Measurements from ENCODE around the gene UTP14C. TPM values are rescaled to one million over a fixed set of nuclear protein-coding genes. Genes with fewer than 3 reads are reported as not detected.

The UTP14C gene
- total RNA-seq, 1 experiment from 2014 or later, result 19.8 TPM

- Histone ChIP-seq H3K79me1 (ENCODE audit: insufficient read depth, low read depth, low read length, poor library complexity, severe bottlenecking) (no peaks in the 10 kb centered on the region), H3K79me2 (ENCODE audit: insufficient read depth, low read length) (no peaks in the 10 kb centered on the region), H3K14ac (ENCODE audit: insufficient read depth, low read length) (no peak overlapping the region), H4K8ac (replicated peaks; ENCODE audit: insufficient read length, low read depth, low read length) (no peak overlapping the region), H3K23ac (ENCODE audit: insufficient read length, low read depth, low read length) (no peak overlapping the region), H4K20me1 (ENCODE audit: control insufficient read depth, insufficient read depth, insufficient read length) (no peaks in the 10 kb centered on the region), H2AFZ (ENCODE audit: low read length) (no peak overlapping the region), H2BK120ac (ENCODE audit: low read depth, low read length, poor library complexity, severe bottlenecking) (no peak overlapping the region), H3K56ac (ENCODE audit: insufficient read length, low read depth, low read length) (no peak overlapping the region), H2BK5ac (ENCODE audit: insufficient read length, low read length) (no peak overlapping the region), H4K5ac (ENCODE audit: insufficient read length, low read depth, low read length) (no peak overlapping the region), H2BK15ac (ENCODE audit: low read depth, low read length) (no peak overlapping the region), H3T11ph (ENCODE audit: low read length) (no peak overlapping the region), H3K9me3 (ENCODE audit: control insufficient read depth, low read depth, low read length) (no peaks in the 10 kb centered on the region), H4K91ac (ENCODE audit: insufficient read length, low read depth, low read length) (no peak overlapping the region), H2BK20ac (ENCODE audit: low read depth, low read length, poor library complexity, severe bottlenecking) (no peak overlapping the region), H3K27ac (ENCODE audit: insufficient read length, low read depth, low read length) (no peak overlapping the region), H2BK12ac (ENCODE audit: insufficient read length, low read depth, low read length) (no peak overlapping the region), H3K4me2 (ENCODE audit: insufficient read depth, insufficient read length, low read length) (no peak overlapping the region), H3K9ac (ENCODE audit: extremely low read depth, insufficient read length, low read length) (no peak overlapping the region), H3K23me2 (ENCODE audit: insufficient read length, low read depth, low read length, poor library complexity, severe bottlenecking) (peaks cover 8% of the 10 kb centered on the region), H3K27me3 (ENCODE audit: insufficient read depth, low read length) (peaks cover 12% of the 10 kb centered on the region; the same call in 1 of the 2 replicates), H3K4me1 (ENCODE audit: insufficient read depth, low read length) (no peaks in the 10 kb centered on the region), H3K18ac (ENCODE audit: insufficient read length, low read depth, low read length) (no peak overlapping the region), H2AK5ac (ENCODE audit: insufficient read length, low read length) (no peak overlapping the region), H3K4ac (ENCODE audit: low read depth, low read length) (no peak overlapping the region)
- no peak for TF ChIP-seq CTCF (conservative IDR thresholded peaks at IDR 0.05)
- H3K27ac Mint-ChIP-seq, result no peak overlapping the region
- peaks cover 2 to 3% of the 10 kb centered on the region in 2 experiments; a peak in 2 of 5 replicates for H3K9me3 Mint-ChIP-seq
- peaks cover 26% of the 10 kb centered on the region for H3K27me3 Mint-ChIP-seq (ENCODE audit: low read depth)
- no CpG with 5 or more reads among the region's 8 CpGs for WGBS (ENCODE audit: extremely low coverage, insufficient read length, low lambda C conversion rate)
- peaks cover 8% of the 10 kb centered on the region in 3 experiments; a peak in 5 of 7 replicates for H3K36me3 Mint-ChIP-seq (ENCODE audit: insufficient read depth in 1 of 3, low read depth in 3 of 3)
- H3K4me3 Mint-ChIP-seq, result no peak overlapping the region
- DNase-seq, result no peak
- H3K4me1 Mint-ChIP-seq, result peaks cover 13 to 23% of the 10 kb centered on the region in 2 experiments; a peak in 3 of 4 replicates
Measured at GRCh38 chr13:52006523-52007245, 17.8 kb upstream of the UTP14C start.
